RPMI7951 (cell line): Measurements from ENCODE around the gene UPK3BL1. TPM values are rescaled to one million over a fixed set of nuclear protein-coding genes. Genes with fewer than 3 reads are reported as not detected.

ENCODE experiments used
- total RNA-seq: library from RNA; depleted of rRNA; stranded (reverse); fragments of >200 nt; shearing (Covaris generic); gene quantifications from 2 replicates; pipeline ENCODE4 v1.2.3, GENCODE V29; 2014; rRNA removed

UPK3BL1 gene
- total RNA-seq, 1 experiment from 2014 or later, result 7.9 TPM

Other genes with a start within 250 kb of the UPK3BL1 start
- 13.3 and 13.4 TPM in 2 replicates for gene PRKRIP1, start 246.4 kb downstream of the UPK3BL1 start, total RNA-seq
- 22.9 and 30.6 TPM in 2 replicates for gene ORAI2, start 209.2 kb downstream of the UPK3BL1 start, total RNA-seq
- gene ALKBH4, start 177.9 kb downstream of the UPK3BL1 start, total RNA-seq, result 16.2 and 23.3 TPM in 2 replicates
- gene LRWD1, start 177.8 kb downstream of the UPK3BL1 start, total RNA-seq, result 23.6 and 33.5 TPM in 2 replicates
- gene POLR2J, start 163.9 kb downstream of the UPK3BL1 start, total RNA-seq, result 78.0 and 95.6 TPM in 2 replicates
- 0.36 and 1.4 TPM in 2 replicates for gene RASA4B, start 125.0 kb downstream of the UPK3BL1 start, total RNA-seq
- not detected in 2 replicates for gene UPK3BL2, start 99.1 kb downstream of the UPK3BL1 start, total RNA-seq
- gene SPDYE2, start 91.6 kb downstream of the UPK3BL1 start, total RNA-seq, result not detected in 2 replicates
- gene POLR2J3, start 70.2 kb downstream of the UPK3BL1 start, total RNA-seq, result 11.8 and 12.6 TPM in 2 replicates
- gene RASA4, start 26.0 kb downstream of the UPK3BL1 start, total RNA-seq, result 2.5 and 6.9 TPM in 2 replicates
- not detected in 2 replicates for gene SPDYE2B, start 7.5 kb upstream of the UPK3BL1 start, total RNA-seq
- gene POLR2J2, start 28.9 kb upstream of the UPK3BL1 start, total RNA-seq, result 1.1 TPM in 2 replicates
- 5.2 and 9.8 TPM in 2 replicates for gene FAM185A, start 106.2 kb upstream of the UPK3BL1 start, total RNA-seq